GM18861 (cell line): ENCODE results near the gene GALC.

Experiments used
- ATAC-seq: cut with Tn5 transposase; IDR thresholded peaks from one replicate; pipeline ENCODE4 v1.9.1; 2021; ENCODE audit not compliant: unreplicated experiment

The GALC gene

GRCh38 chr14:88007608-88008007, 14.6 kb upstream of the GALC start:
- no peak for ATAC-seq

DNA sequence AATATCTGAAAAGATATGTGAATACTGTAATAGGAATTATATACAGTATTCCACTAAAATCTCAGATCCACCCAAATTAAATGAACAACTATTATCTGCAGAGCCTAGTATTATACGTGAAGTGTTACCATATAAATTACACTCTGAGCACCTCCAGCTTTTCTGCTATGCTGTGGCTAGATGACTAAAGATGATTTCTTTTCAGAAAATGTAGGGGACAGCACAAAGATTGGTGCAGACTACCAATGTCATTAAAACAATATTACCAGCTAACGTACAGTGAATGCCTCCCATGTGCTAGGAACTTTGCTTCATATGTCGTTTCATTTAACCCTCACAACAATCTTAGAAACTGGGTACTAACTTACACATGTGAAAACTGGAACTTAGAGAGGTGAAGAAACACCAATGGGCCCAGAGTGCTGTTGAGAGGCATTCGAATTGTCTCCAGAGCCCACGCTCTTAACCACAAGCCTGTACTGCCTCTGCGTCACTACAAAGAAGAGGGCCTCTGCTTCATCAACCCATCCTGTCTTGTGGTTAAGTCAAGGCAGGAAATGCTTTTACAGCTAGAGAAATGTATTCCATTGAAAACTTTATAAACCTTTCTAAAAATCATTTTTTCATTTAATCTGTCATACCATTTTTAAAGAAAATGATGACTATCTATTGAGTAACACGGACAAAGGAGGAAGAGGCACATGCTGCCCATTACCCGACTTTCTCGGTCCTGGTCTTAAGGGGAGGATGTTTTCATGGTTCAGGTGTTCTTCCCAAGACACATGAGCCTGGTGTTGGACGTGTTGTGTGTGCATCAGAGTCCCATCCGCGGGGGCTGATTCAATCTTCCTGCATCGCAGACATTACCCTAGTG, 13.2 kb upstream of the GALC start:
- ATAC-seq = peak; percentile 89

- ATAC-seq = peak; percentile 70
Observed at GRCh38 chr14:88005050-88005481, 12.1 kb upstream of the GALC start, which contains the start of gene GPR65. TSS of gene GPR65 (plus strand) at chr14:88005135. CDS start at chr14:88010848, 5,713 bp downstream.

DNA sequence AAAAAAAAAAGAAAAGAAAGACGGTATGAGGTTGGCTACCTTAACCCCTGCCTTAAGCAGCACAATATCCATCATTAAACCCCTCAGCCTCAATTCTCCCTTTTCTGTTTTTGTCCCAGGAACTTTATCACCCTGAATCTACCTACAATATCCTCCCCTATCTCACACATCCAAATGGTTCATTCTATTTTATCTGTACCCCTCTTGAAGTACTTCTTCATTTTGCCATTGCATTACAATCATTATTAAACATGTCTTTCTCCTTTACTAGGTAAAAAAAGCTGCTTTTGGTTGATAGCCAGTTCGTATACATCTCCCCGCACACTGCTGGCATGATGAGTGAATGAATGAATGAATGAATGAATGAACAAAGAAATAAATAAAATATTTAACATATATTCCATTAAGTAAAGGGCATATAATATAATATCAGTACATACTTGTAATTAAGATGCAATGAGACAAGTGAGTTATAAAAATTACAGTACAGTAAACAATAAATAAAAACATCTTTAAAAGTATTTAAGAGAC, 11.6 kb upstream of the GALC start:
- ATAC-seq = no peak

- no peak for ATAC-seq
Observed at GRCh38 chr14:88003425-88003824, 10.4 kb upstream of the GALC start.

DNA sequence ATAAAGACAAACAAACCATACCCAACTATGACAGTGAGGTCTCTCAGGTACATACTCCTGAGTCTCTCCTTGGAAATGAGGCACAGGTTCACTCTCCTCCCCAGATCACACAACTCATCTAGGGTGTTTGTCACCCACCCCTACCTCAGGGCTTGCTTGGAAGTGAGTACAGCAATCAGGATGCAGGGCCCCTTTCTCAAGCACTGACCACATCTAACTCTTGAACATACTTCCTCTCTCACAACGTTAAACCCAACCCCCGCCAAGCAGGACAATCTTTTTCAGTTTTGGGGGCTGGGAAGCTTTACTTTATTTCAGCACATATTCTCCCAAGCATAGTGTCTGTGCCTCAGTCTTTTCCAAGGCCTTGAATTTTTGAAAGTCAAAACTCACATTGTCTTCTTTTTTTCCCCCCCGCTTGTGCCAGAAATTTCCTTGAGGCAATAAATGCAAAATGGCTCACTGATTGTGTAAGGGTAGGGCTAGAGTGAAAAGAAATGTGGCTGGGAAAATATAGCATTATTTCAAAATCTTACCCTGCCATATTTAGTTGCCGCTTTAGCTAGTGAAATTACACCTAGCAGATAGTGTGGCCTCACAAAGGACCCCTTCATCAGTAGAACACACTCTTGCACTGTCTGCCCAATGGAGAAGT, 9.6 kb upstream of the GALC start:
- ATAC-seq = no peak

DNA sequence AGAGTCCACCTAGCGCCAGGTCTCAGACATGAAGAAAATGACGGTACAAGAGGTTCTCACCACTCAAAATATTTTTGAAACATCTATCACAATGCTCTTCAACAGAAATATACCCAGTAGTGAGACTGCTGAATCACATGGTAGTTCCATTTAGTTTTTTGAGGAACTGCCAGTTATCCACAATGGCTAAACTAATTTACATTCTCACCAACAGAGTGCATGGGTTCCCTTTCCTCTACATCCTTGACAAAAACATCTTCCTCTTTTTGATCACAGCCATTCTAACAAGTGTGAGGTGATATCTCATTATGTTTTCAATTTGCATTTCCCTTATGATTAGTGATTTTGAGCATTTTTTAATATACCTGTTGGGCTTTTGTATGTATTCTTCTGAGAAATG, 6.3 kb upstream of the GALC start:
- ATAC-seq = no peak

DNA sequence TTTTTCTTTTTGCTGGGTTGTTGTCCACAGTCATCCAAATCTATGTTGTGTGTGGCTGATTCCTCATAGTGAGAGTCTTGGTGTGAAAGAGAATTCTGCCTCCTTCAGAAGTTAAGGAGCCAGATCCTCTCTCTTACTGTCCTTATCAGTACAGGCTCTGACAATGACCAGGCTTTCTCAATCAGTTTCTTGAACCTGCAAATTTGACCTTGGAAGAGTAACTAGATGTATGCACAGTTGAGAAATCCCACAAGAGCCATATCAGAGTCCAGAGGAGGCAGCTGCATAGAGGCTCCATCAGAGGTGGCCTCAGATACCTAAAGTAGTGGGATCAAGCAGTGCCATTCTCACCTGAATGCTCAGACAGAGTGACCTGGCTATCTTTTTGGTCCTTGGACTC, 5.5 kb upstream of the GALC start:
- no peak for ATAC-seq

GRCh38 chr14:87996291-87996592, 3.3 kb upstream of the GALC start:
- ATAC-seq = no peak

GRCh38 chr14:87995500-87996290, 2.7 kb upstream of the GALC start:
- no peak for ATAC-seq

DNA sequence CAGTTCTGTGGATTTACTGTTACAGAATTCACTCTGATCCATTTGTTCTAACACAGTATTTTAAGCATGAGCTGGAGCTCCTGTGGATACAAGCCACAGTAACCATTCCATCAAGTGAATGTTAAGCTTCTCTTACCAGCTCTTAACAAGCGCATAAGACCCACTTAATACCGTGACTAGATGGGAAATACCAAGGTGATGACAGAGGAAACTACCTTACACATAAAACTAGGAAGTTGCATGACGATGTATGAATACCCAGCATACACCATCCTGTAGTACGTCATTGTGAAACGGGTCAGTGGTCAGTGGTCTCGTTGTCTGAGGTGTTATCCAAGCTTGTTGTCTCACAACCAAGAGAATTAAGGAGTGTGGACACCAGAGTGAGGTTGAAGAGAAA, 2.0 kb upstream of the GALC start:
- peak; percentile 37 for ATAC-seq

DNA sequence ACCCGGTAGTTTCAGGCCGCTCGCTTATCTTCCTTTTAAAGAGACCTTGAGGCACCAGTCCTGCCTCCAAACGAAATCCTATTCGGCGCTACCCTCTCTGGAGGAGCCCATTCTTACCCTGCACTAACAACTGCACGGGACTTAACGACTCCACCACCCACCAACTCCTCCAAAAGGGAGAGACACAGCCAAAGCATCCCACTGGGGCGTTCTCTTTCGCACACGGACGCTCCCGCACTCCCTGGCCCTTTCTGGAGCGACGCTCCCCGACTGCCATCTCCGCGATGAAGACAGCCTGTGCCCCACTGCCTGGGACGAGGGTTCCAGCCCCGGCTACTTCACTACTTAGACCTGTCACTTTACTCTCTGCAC, 650 bp downstream of the GALC start:
- ATAC-seq = no peak

DNA sequence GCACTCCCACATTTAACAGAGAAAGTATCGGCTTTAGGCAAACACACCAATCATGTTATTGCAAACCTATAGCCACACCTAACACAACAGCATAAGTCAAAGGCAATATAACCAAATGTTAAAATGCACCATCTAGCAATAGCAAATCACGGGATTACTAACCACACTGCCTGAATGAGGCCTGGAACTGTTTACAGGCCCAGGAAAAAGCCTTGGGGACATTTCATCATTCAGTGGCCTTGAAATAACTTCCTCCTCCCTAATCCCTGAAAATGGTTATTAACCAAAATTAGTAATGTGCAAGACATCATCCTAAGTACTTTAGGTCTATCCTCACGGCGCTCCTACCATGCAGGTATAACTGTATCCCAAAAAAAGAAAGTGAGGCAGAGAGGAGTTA, 2.3 kb downstream of the GALC start:
- ATAC-seq = no peak

GRCh38 chr14:87989956-87990299, 3.1 kb downstream of the GALC start:
- ATAC-seq = no peak

- ATAC-seq = no peak
Observed at GRCh38 chr14:87989221-87989955, 3.6 kb downstream of the GALC start.

GRCh38 chr14:87979689-87980088, 13.3 kb downstream of the GALC start:
- no peak for ATAC-seq

DNA sequence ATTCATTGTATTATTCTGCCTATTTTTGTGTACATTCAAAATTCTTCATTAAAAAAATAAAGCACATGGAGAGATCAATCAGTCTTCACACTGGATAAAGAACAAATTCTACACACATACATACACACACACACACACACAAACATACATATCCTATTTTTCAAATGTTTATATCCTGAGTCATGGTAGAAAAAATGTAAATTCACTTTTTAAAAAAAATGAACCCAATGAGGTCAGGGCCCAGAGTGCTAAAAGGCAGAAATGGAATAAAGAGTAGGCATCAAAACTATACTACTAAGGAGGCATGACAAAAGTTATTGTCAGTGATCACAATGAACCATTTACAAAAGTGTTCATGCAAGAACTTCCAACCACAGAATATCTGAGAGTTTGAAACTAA, 17.3 kb downstream of the GALC start:
- no peak for ATAC-seq

DNA sequence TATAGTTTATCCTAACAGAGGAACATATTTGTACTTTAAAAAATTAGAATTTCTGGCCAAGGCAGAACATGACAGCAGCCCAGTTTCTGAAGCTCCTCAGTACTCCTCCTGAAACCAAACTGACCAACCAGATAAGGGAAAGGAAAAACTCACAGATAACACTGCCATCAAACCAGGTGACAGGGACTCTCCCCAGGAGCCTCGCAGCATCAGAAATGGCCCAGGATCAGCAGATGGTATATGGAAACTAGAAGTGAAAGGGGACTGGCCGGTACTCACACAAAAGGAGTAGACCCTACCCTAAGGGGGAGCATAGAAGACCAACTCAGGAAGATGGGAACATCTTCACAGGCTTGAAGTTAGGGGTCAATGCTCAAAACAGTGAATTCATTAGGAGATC, 22.0 kb downstream of the GALC start:
- peak; percentile 75 for ATAC-seq

DNA sequence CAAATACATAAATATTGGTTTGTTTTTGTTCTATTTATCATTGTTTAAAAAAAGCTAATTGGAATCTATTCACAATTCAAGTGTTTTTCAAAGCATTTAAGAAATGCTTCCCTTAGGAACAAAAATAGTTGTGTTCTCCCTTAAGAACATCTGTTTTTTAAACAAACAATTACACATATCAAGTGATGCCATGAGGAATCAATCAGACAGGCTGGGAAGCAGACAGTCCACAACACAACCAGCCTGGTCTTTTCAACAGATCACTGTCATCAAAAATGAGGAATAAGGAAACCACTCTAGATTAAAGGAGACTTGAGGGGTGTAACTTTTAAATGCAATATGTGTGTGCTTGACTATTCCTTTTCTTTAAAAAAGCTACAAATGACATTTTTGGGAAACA, 25.5 kb downstream of the GALC start:
- no peak for ATAC-seq

- no peak for ATAC-seq
Observed at GRCh38 chr14:87966816-87967215, 26.2 kb downstream of the GALC start.

- no peak for ATAC-seq
Observed at GRCh38 chr14:87961246-87961645, 31.7 kb downstream of the GALC start.
